Chondrocyte (in vitro differentiated cells): ENCODE data around the gene MPC1. TPM values are rescaled to one million over a fixed set of nuclear protein-coding genes. Genes with fewer than 3 reads are reported as not detected.

Source experiments
- total RNA-seq: library from RNA; stranded (reverse); gene quantifications from 3 replicates; pipeline ENCODE4 v1.2.1, GENCODE V29; 2021

MPC1 gene
- total RNA-seq, 1 donor from 2014 or later: 30.1 TPM

Other genes with a start within 250 kb of the MPC1 start
- gene TBXT, start 215.1 kb downstream of the MPC1 start, total RNA-seq: not detected in 3 replicates
- 0.36 to 0.70 TPM in 2 of 3 replicates, not detected in the other for gene PRR18, start 74.5 kb downstream of the MPC1 start, total RNA-seq
- 19.0 to 30.0 TPM (median 26.0 TPM) in 3 replicates for gene SFT2D1, start 40.4 kb downstream of the MPC1 start, total RNA-seq
- 1.7 to 4.8 TPM (median 2.4 TPM) in 3 replicates for gene RAMACL, start 203.7 kb upstream of the MPC1 start, total RNA-seq
- 124 to 147 TPM (median 127 TPM) in 3 replicates for gene RPS6KA2, start 244.3 kb upstream of the MPC1 start, total RNA-seq